Liver (tissue), 9 donors: ENCODE results near the gene APOL4. TPM values are rescaled to one million over a fixed set of nuclear protein-coding genes. Genes with fewer than 3 reads are reported as not detected.

Experiments used
- DNase-seq: peaks from one replicate; pipeline ENCODE4 v3.0.0-alpha.2; 2017; ENCODE audit warnings: low spot score
- H3K27ac ChIP-seq, 2 donors: one replicate each; pipeline ENCODE4 v1.7.0; 2013; ENCODE audit warnings: inconsistent platforms in 2 of 2, low read length in 2 of 2, control low read depth in 1 of 2, low read depth in 1 of 2, mild to moderate bottlenecking in 1 of 2
- H3K27me3 ChIP-seq, 4 donors: one replicate each; pipeline versions ENCODE4 v1.6.1 to v1.7.0; 2013; ENCODE audit warnings: low read length in 3 of 4, inconsistent platforms in 1 of 4, mild to moderate bottlenecking in 1 of 4, moderate library complexity in 1 of 4; ENCODE audit not compliant: control insufficient read depth in 4 of 4, insufficient read depth in 4 of 4
- H3K36me3 ChIP-seq, 4 donors: one replicate each; pipeline versions ENCODE4 v1.6.1 to v1.7.0; 2013; ENCODE audit warnings: low read length in 3 of 4, mild to moderate bottlenecking in 3 of 4, low read depth in 1 of 4, moderate library complexity in 1 of 4; ENCODE audit not compliant: control insufficient read depth in 4 of 4, insufficient read depth in 3 of 4
- H3K4me1 ChIP-seq, 4 donors: one replicate each; pipeline versions ENCODE4 v1.6.1 to v1.7.0; 2013; ENCODE audit warnings: low read length in 3 of 4, mild to moderate bottlenecking in 3 of 4, moderate library complexity in 1 of 4; ENCODE audit not compliant: control insufficient read depth in 4 of 4, insufficient read depth in 4 of 4
- H3K4me3 ChIP-seq, 3 donors: one replicate each; pipeline versions ENCODE4 v1.6.1 to v1.7.0; 2013; ENCODE audit warnings: low read length in 3 of 3, control low read depth in 1 of 3, low read depth in 1 of 3, mild to moderate bottlenecking in 1 of 3
- H3K9ac ChIP-seq, 2 donors: one replicate each; pipeline ENCODE4 v1.7.0; 2013; ENCODE audit warnings: low read length in 2 of 2, mild to moderate bottlenecking in 2 of 2, moderate library complexity in 2 of 2, control low read depth in 1 of 2, low read depth in 1 of 2
- H3K9me3 ChIP-seq, 4 donors: one replicate each; pipeline versions ENCODE4 v1.6.1 to v1.7.0; 2013; ENCODE audit warnings: low read length in 3 of 4; ENCODE audit not compliant: control insufficient read depth in 4 of 4
- EGR1 ChIP-seq, 2 donors: IDR thresholded peaks; 2 replicates each; pipeline ENCODE4 v1.6.1; 2016 to 2018; ENCODE audit warnings: antibody characterized with exemption in 2 of 2, low read depth in 2 of 2
- FOXA1 ChIP-seq: IDR thresholded peaks from 2 replicates; pipeline ENCODE4 v1.6.1; 2016; ENCODE audit warnings: antibody characterized with exemption
- FOXA2 ChIP-seq: IDR thresholded peaks from 2 replicates; pipeline ENCODE4 v1.6.1; 2016; ENCODE audit warnings: antibody characterized with exemption
- GABPA ChIP-seq, 2 donors: IDR thresholded peaks in 1 of 2; conservative IDR thresholded peaks in 1 of 2; 2 replicates each; pipeline ENCODE4 v1.6.1; 2016; ENCODE audit warnings: antibody characterized with exemption in 2 of 2, mild to moderate bottlenecking in 1 of 2, moderate library complexity in 1 of 2
- HNF4A ChIP-seq, 2 donors: conservative IDR thresholded peaks; 2 replicates each; pipeline ENCODE4 v1.6.1; 2016; ENCODE audit warnings: antibody characterized with exemption in 2 of 2, mild to moderate bottlenecking in 2 of 2
- HNF4G ChIP-seq: IDR thresholded peaks from 2 replicates; pipeline ENCODE4 v1.6.1; 2016; ENCODE audit warnings: antibody characterized with exemption
- JUND ChIP-seq, 2 donors: IDR thresholded peaks; 2 replicates each; pipeline ENCODE4 v1.6.1; 2016; ENCODE audit warnings: antibody characterized with exemption in 2 of 2
- NR2F2 ChIP-seq: IDR thresholded peaks from 2 replicates; pipeline ENCODE4 v1.6.1; 2016; ENCODE audit warnings: antibody characterized with exemption
- RAD21 ChIP-seq, 2 donors: IDR thresholded peaks; 2 replicates each; pipeline ENCODE4 v1.6.1; 2016; ENCODE audit warnings: antibody characterized with exemption in 2 of 2, mild to moderate bottlenecking in 2 of 2
- RXRA ChIP-seq, 2 donors: IDR thresholded peaks; 2 replicates each; pipeline ENCODE4 v1.6.1; 2017 to 2018; ENCODE audit warnings: antibody characterized with exemption in 2 of 2, mild to moderate bottlenecking in 1 of 2
- SP1 ChIP-seq: IDR thresholded peaks from 2 replicates; pipeline ENCODE4 v1.6.1; 2018; ENCODE audit warnings: antibody characterized with exemption, mild to moderate bottlenecking
- TAF1 ChIP-seq: conservative IDR thresholded peaks from 2 replicates; pipeline ENCODE4 v1.6.1; 2016; ENCODE audit warnings: antibody characterized with exemption, mild to moderate bottlenecking
- YY1 ChIP-seq: IDR thresholded peaks from 2 replicates; pipeline ENCODE4 v1.6.1; 2016; ENCODE audit warnings: antibody characterized with exemption, mild to moderate bottlenecking
- WGBS: extraction: QIAGEN DNeasy Blood & Tissue Kit; methylation state at CpG from one replicate; pipeline ENCODE4 v1.1.7; 2013; 5-methylcytosine and 5-hydroxymethylcytosine counted together
- polyA plus RNA-seq, 2 donors: library from polyadenylated mRNA; stranded (reverse) in 1 of 2; unstranded in 1 of 2; fragments of 200-250 nt in 1 of 2; fragments of >200 nt in 1 of 2; fragmentation: Nextera tagmentation in 1 of 2; extraction: Ambion mirVana in 1 of 2; gene quantifications; one replicate each; pipeline versions ENCODE4 v1.2.1 to v1.2.3, GENCODE V29; 2013 to 2015
- total RNA-seq, 2 donors: library from RNA; depleted of rRNA; stranded (reverse); fragments of >200 nt; gene quantifications; one replicate each; pipeline ENCODE4 v1.2.3, GENCODE V29; 2014
- TF ChIP-seq, protein P1 (sequence below): IDR thresholded peaks from 2 replicates; pipeline ENCODE4 v1.6.1; 2016; ENCODE audit warnings: antibody characterized with exemption
- TF ChIP-seq, protein P2 (sequence below): IDR thresholded peaks from 2 replicates; pipeline ENCODE4 v1.6.1; 2016; ENCODE audit warnings: antibody characterized with exemption, mild to moderate bottlenecking
- TF ChIP-seq, protein P3 (sequence below): fragments of 150-350 bp; IDR thresholded peaks from 2 replicates; pipeline ENCODE4 v1.5.1; 2017; ENCODE audit warnings: improper control_type of control experiment, low read depth, low read length; ENCODE audit not compliant: missing input control
- TF ChIP-seq, protein P4 (sequence below): IDR thresholded peaks from 2 replicates; pipeline ENCODE4 v1.6.1; 2016; ENCODE audit warnings: antibody characterized with exemption
- TF ChIP-seq, protein P5 (sequence below): IDR thresholded peaks from 2 replicates; pipeline ENCODE4 v1.6.1; 2016; ENCODE audit warnings: antibody characterized with exemption
- donor health status: healthy.
- donor health status: healthy.
- donor health status: healthy.
- donor health status: healthy.
- donor health status: healthy.

APOL4 gene
- total and polyA plus RNA-seq, 4 donors, result 0.59 to 2.3 (median 1.8) TPM

DNA sequence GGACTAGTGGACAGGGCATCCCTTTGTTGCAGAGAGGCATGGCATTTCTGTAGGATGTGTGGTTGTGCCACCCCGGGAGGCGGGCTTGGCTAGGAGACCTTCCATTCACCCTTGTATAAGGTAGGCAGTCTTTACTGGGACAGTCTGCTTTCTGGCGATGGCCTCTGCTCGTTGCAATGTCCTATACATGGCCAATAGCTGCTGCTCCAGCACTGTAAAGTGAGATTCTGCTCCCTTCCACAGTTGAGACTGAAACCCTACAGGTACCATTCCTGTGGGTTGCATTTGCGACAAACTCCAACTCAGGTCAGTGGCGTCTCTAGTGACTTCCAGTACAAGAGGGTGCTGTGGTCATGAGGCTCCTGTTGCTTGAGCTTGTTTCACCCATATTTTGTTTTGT is 20.7 kb downstream of the APOL4 start:
- TF ChIP-seq JUND (IDR thresholded peaks at IDR 0.05) (no peak), HNF4G (no peak), FOXA1 (no peak), YY1 (no peak), SP1 (no peak), RAD21 (IDR thresholded peaks at IDR 0.05) (no peak), GABPA (IDR thresholded peaks at IDR 0.05 in 1 of 2, conservative IDR thresholded peaks at IDR 0.05 in 1 of 2) (no peak), TAF1 (no peak), FOXA2 (no peak), NR2F2 (no peak), EGR1 (IDR thresholded peaks at IDR 0.05; ENCODE audit: low read depth in 2 of 2) (no peak), HNF4A (conservative IDR thresholded peaks at IDR 0.05) (no peak), RXRA (IDR thresholded peaks at IDR 0.05) (no peak)
- TF ChIP-seq, protein P1, sequence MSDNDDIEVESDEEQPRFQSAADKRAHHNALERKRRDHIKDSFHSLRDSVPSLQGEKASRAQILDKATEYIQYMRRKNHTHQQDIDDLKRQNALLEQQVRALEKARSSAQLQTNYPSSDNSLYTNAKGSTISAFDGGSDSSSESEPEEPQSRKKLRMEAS, result no peak
- TF ChIP-seq, protein P2, sequence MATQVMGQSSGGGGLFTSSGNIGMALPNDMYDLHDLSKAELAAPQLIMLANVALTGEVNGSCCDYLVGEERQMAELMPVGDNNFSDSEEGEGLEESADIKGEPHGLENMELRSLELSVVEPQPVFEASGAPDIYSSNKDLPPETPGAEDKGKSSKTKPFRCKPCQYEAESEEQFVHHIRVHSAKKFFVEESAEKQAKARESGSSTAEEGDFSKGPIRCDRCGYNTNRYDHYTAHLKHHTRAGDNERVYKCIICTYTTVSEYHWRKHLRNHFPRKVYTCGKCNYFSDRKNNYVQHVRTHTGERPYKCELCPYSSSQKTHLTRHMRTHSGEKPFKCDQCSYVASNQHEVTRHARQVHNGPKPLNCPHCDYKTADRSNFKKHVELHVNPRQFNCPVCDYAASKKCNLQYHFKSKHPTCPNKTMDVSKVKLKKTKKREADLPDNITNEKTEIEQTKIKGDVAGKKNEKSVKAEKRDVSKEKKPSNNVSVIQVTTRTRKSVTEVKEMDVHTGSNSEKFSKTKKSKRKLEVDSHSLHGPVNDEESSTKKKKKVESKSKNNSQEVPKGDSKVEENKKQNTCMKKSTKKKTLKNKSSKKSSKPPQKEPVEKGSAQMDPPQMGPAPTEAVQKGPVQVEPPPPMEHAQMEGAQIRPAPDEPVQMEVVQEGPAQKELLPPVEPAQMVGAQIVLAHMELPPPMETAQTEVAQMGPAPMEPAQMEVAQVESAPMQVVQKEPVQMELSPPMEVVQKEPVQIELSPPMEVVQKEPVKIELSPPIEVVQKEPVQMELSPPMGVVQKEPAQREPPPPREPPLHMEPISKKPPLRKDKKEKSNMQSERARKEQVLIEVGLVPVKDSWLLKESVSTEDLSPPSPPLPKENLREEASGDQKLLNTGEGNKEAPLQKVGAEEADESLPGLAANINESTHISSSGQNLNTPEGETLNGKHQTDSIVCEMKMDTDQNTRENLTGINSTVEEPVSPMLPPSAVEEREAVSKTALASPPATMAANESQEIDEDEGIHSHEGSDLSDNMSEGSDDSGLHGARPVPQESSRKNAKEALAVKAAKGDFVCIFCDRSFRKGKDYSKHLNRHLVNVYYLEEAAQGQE, result no peak
- TF ChIP-seq, protein P3, sequence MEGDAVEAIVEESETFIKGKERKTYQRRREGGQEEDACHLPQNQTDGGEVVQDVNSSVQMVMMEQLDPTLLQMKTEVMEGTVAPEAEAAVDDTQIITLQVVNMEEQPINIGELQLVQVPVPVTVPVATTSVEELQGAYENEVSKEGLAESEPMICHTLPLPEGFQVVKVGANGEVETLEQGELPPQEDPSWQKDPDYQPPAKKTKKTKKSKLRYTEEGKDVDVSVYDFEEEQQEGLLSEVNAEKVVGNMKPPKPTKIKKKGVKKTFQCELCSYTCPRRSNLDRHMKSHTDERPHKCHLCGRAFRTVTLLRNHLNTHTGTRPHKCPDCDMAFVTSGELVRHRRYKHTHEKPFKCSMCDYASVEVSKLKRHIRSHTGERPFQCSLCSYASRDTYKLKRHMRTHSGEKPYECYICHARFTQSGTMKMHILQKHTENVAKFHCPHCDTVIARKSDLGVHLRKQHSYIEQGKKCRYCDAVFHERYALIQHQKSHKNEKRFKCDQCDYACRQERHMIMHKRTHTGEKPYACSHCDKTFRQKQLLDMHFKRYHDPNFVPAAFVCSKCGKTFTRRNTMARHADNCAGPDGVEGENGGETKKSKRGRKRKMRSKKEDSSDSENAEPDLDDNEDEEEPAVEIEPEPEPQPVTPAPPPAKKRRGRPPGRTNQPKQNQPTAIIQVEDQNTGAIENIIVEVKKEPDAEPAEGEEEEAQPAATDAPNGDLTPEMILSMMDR, result no peak
- TF ChIP-seq, protein P4, sequence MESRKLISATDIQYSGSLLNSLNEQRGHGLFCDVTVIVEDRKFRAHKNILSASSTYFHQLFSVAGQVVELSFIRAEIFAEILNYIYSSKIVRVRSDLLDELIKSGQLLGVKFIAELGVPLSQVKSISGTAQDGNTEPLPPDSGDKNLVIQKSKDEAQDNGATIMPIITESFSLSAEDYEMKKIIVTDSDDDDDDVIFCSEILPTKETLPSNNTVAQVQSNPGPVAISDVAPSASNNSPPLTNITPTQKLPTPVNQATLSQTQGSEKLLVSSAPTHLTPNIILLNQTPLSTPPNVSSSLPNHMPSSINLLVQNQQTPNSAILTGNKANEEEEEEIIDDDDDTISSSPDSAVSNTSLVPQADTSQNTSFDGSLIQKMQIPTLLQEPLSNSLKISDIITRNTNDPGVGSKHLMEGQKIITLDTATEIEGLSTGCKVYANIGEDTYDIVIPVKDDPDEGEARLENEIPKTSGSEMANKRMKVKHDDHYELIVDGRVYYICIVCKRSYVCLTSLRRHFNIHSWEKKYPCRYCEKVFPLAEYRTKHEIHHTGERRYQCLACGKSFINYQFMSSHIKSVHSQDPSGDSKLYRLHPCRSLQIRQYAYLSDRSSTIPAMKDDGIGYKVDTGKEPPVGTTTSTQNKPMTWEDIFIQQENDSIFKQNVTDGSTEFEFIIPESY, result no peak
- TF ChIP-seq, protein P5, sequence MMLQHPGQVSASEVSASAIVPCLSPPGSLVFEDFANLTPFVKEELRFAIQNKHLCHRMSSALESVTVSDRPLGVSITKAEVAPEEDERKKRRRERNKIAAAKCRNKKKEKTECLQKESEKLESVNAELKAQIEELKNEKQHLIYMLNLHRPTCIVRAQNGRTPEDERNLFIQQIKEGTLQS, result no peak
- Histone ChIP-seq H3K4me1 (peaks cover 0 to 3% (median 0%) of the 10 kb centered on the region in 4 donors), H3K27ac (no peak overlapping the region), H3K36me3 (no peaks in the 10 kb centered on the region), H3K9ac (no peak overlapping the region), H3K9me3 (no peaks in the 10 kb centered on the region), H3K4me3 (no peak overlapping the region), H3K27me3 (no peaks in the 10 kb centered on the region)
- 89% methylated on average over 6 of the region's 6 CpGs for WGBS
- DNase-seq, result no peak
